HepG2 (cell line): ENCODE data around the gene RIPK1. TPM values are rescaled to one million over a fixed set of nuclear protein-coding genes. Genes with fewer than 3 reads are reported as not detected.
A peak's percentile ranks its signal among the peaks of the same experiment; 100 is the strongest.

ENCODE experiments used
- CREB1 ChIP-seq, 2 experiments: fragments of 450-650 bp in 1 of 2; IDR thresholded peaks; 2 replicates each; pipeline ENCODE4 v1.6.1; 2016 to 2017; ENCODE audit warnings: control low read depth in 1 of 2, mild to moderate bottlenecking in 1 of 2, missing compliant biosample characterization in 1 of 2, missing genetic modification characterization in 1 of 2
- DPF2 ChIP-seq: sonication (generic); formaldehyde crosslinking; IDR thresholded peaks from 2 replicates; pipeline ENCODE4 v1.4.0; 2020; ENCODE audit warnings: mild to moderate bottlenecking, low read depth, missing genetic modification reagents, borderline replicate concordance
- GATAD2A ChIP-seq: IDR thresholded peaks from 2 replicates; pipeline ENCODE4 v1.6.1; 2016
- KLF6 ChIP-seq: IDR thresholded peaks from 2 replicates; pipeline ENCODE4 v1.8.0; 2016; ENCODE audit warnings: missing biosample characterization, missing genetic modification reagents
- NFKBIZ ChIP-seq: IDR thresholded peaks from 2 replicates; pipeline ENCODE4 v1.6.1; 2018; ENCODE audit warnings: missing genetic modification reagents, missing compliant biosample characterization
- SATB2 ChIP-seq: sonication (generic); formaldehyde crosslinking; IDR thresholded peaks from 2 replicates; pipeline ENCODE4 v1.5.0; 2020; ENCODE audit warnings: missing genetic modification reagents
- SMAD3 ChIP-seq: sonication (generic); formaldehyde crosslinking; IDR thresholded peaks from 2 replicates; pipeline ENCODE4 v1.4.0; 2020; ENCODE audit warnings: missing genetic modification reagents
- SOX13 ChIP-seq, 3 experiments: fragments of 450-650 bp in 1 of 3; sonication (generic) in 1 of 3; formaldehyde crosslinking in 1 of 3; IDR thresholded peaks in 2 of 3; conservative IDR thresholded peaks in 1 of 3; 2 replicates each; pipeline versions ENCODE4 v1.5.0 to v1.6.1; 2016 to 2020; ENCODE audit warnings: antibody characterized with exemption in 1 of 3, mild to moderate bottlenecking in 1 of 3, missing compliant biosample characterization in 1 of 3, missing genetic modification reagents in 1 of 3, moderate library complexity in 1 of 3
- ZKSCAN5 ChIP-seq: sonication (generic); formaldehyde crosslinking; IDR thresholded peaks from 2 replicates; pipeline ENCODE4 v1.5.1; 2020; ENCODE audit warnings: mild to moderate bottlenecking, missing genetic modification reagents
- ZNF251 ChIP-seq: sonication (generic); formaldehyde crosslinking; IDR thresholded peaks from 2 replicates; pipeline ENCODE4 v1.9.0; 2021; ENCODE audit warnings: mild to moderate bottlenecking, missing genetic modification reagents
- ZNF317 ChIP-seq: sonication (generic); formaldehyde crosslinking; IDR thresholded peaks from 2 replicates; pipeline ENCODE4 v1.5.0; 2020; ENCODE audit warnings: mild to moderate bottlenecking, missing genetic modification reagents
- ZNF34 ChIP-seq: sonication (generic); formaldehyde crosslinking; IDR thresholded peaks from 2 replicates; pipeline ENCODE4 v1.4.0; 2020; ENCODE audit warnings: mild to moderate bottlenecking, missing genetic modification reagents, borderline replicate concordance
- ZNF343 ChIP-seq: sonication (generic); formaldehyde crosslinking; IDR thresholded peaks from 2 replicates; pipeline ENCODE4 v1.4.0; 2020; ENCODE audit warnings: mild to moderate bottlenecking, missing genetic modification reagents
- ZNF354B ChIP-seq: sonication (generic); formaldehyde crosslinking; IDR thresholded peaks from 2 replicates; pipeline ENCODE4 v1.8.0; 2022; ENCODE audit warnings: mild to moderate bottlenecking, missing genetic modification reagents
- ZNF550 ChIP-seq: sonication (generic); formaldehyde crosslinking; IDR thresholded peaks from 2 replicates; pipeline ENCODE4 v1.4.0; 2020; ENCODE audit warnings: mild to moderate bottlenecking, missing genetic modification reagents, borderline replicate concordance
- polyA plus RNA-seq, 8 experiments: library from polyadenylated mRNA; depleted of rRNA in 3 of 8; stranded (reverse) in 7 of 8; unstranded in 1 of 8; fragments of >200 nt; fragmentation: Illumina TruSeq in 4 of 8; extraction: Trizol in 4 of 8; gene quantifications; 2 replicates each; pipeline versions ENCODE4 v1.2.1 to v1.2.3, GENCODE V29; 2011 to 2016; ENCODE audit warnings: low read depth in 4 of 8, missing spikeins in 1 of 8, mixed read lengths in 1 of 8; ENCODE audit not compliant: insufficient read depth in 1 of 8
- total RNA-seq, 5 experiments: library from RNA; depleted of rRNA; stranded (reverse); fragments of >200 nt; fragmentation: Illumina TruSeq; extraction: Trizol; gene quantifications; 2 replicates each; pipeline ENCODE4 v1.2.3, GENCODE V29; 2016; ENCODE audit warnings: low read depth in 1 of 5
- TF ChIP-seq, protein P1 (sequence below): sonication (generic); formaldehyde crosslinking; conservative IDR thresholded peaks from 2 replicates; pipeline ENCODE4 v1.4.0; 2020; ENCODE audit warnings: missing genetic modification reagents
- TF ChIP-seq, protein P2 (sequence below), 2 experiments: IDR thresholded peaks; 2 replicates each; pipeline ENCODE4 v1.6.1; 2011 to 2012; ENCODE audit warnings: low read length in 2 of 2, borderline replicate concordance in 1 of 2, low read depth in 1 of 2, mild to moderate bottlenecking in 1 of 2, moderate library complexity in 1 of 2
- TF ChIP-seq, protein P3 (sequence below), 2 experiments: sonication (generic) in 1 of 2; formaldehyde crosslinking in 1 of 2; IDR thresholded peaks; 2 replicates each; pipeline versions ENCODE4 v1.4.0 to v1.6.1; 2018 to 2020; ENCODE audit warnings: missing genetic modification reagents in 2 of 2, borderline replicate concordance in 1 of 2, low read depth in 1 of 2, mild to moderate bottlenecking in 1 of 2, missing biosample characterization in 1 of 2
- TF ChIP-seq, protein P4 (sequence below): sonication (generic); formaldehyde crosslinking; IDR thresholded peaks from 2 replicates; pipeline ENCODE4 v1.8.1; 2023; ENCODE audit warnings: mild to moderate bottlenecking, missing genetic modification reagents, borderline replicate concordance

The RIPK1 gene
- total and polyA plus RNA-seq, 2 of the 13 experiments (the other 11 are each of a cell fraction or from before 2014, with no cell fraction given) = 9.0 to 10.3 TPM

DNA sequence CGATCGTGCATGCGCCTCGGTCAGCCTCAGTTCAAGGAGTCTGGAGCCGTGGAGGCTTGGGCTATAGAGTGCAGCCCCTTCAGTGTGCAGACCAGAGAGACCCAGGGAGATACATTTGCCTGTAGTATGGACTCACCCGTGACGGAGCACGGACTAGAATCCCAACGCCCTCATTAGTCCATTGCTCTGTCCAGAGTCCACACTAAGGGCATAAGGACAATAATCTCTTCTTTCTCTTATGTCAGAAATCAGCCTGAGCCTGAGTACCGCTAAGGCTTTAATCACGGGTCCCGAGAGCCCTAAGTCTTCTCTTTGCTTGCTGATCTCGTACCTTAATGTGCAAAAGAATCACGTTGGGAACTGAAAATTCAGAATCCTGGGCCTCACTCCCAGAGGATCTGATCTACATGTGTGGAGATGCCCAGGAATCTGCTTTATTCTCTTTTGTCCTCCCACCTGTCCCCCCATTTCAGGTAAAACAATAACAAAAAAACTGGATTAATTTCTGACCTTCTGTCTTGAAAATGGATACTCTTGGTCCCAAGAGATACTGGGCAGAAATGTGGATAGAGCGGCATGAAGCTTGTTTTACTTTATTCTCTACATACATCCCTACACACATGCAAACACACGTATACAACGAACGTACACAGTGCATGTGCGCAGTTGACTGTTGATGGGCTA, 50.9 kb downstream of the RIPK1 start (continued):
- TF ChIP-seq SOX13 (IDR thresholded peaks at IDR 0.05) = no peak
- 0 out of 4 replicates have a peak, but pooled peaks of 1 of the 2 experiments have one; percentile 9 for TF ChIP-seq SOX13 (CRISPR knock-in tag; conservative IDR thresholded peaks at IDR 0.05 in 1 of 2, IDR thresholded peaks at IDR 0.05 in 1 of 2)
- 0 out of 2 replicates have a peak, but pooled peaks have one; percentile 64 for TF ChIP-seq ZNF343 (CRISPR knock-in tag)
- TF ChIP-seq ZNF251 (CRISPR knock-in tag) = 0 out of 2 replicates have a peak, but pooled peaks have one; percentile 75
- TF ChIP-seq, protein P1, sequence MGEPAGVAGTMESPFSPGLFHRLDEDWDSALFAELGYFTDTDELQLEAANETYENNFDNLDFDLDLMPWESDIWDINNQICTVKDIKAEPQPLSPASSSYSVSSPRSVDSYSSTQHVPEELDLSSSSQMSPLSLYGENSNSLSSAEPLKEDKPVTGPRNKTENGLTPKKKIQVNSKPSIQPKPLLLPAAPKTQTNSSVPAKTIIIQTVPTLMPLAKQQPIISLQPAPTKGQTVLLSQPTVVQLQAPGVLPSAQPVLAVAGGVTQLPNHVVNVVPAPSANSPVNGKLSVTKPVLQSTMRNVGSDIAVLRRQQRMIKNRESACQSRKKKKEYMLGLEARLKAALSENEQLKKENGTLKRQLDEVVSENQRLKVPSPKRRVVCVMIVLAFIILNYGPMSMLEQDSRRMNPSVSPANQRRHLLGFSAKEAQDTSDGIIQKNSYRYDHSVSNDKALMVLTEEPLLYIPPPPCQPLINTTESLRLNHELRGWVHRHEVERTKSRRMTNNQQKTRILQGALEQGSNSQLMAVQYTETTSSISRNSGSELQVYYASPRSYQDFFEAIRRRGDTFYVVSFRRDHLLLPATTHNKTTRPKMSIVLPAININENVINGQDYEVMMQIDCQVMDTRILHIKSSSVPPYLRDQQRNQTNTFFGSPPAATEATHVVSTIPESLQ (CRISPR knock-in tag) = no peak
- TF ChIP-seq ZNF34 (CRISPR knock-in tag) = peak; percentile 24; the same call in 1 of the 2 replicates
- TF ChIP-seq ZNF354B (CRISPR knock-in tag) = 0 out of 2 replicates have a peak, but pooled peaks have one; percentile 47
- TF ChIP-seq ZKSCAN5 (CRISPR knock-in tag) = no peak
- 0 out of 2 replicates have a peak, but pooled peaks have one; percentile 17 for TF ChIP-seq DPF2
- 0 out of 2 replicates have a peak, but pooled peaks have one; percentile 60 for TF ChIP-seq NFKBIZ
- peak; percentile 42; the same call in 1 of the 2 replicates for TF ChIP-seq GATAD2A (CRISPR knock-in tag)
- TF ChIP-seq, protein P2, sequence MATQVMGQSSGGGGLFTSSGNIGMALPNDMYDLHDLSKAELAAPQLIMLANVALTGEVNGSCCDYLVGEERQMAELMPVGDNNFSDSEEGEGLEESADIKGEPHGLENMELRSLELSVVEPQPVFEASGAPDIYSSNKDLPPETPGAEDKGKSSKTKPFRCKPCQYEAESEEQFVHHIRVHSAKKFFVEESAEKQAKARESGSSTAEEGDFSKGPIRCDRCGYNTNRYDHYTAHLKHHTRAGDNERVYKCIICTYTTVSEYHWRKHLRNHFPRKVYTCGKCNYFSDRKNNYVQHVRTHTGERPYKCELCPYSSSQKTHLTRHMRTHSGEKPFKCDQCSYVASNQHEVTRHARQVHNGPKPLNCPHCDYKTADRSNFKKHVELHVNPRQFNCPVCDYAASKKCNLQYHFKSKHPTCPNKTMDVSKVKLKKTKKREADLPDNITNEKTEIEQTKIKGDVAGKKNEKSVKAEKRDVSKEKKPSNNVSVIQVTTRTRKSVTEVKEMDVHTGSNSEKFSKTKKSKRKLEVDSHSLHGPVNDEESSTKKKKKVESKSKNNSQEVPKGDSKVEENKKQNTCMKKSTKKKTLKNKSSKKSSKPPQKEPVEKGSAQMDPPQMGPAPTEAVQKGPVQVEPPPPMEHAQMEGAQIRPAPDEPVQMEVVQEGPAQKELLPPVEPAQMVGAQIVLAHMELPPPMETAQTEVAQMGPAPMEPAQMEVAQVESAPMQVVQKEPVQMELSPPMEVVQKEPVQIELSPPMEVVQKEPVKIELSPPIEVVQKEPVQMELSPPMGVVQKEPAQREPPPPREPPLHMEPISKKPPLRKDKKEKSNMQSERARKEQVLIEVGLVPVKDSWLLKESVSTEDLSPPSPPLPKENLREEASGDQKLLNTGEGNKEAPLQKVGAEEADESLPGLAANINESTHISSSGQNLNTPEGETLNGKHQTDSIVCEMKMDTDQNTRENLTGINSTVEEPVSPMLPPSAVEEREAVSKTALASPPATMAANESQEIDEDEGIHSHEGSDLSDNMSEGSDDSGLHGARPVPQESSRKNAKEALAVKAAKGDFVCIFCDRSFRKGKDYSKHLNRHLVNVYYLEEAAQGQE (IDR thresholded peaks at IDR 0.05; ENCODE audit: borderline replicate concordance in 1 of 2, low read depth in 1 of 2, low read length in 2 of 2) = peak in 1 of 2 experiments; percentile 26; a peak in 1 of 4 replicates
- no peak for TF ChIP-seq SMAD3
- TF ChIP-seq SATB2 (CRISPR knock-in tag) = no peak
- TF ChIP-seq, protein P3, sequence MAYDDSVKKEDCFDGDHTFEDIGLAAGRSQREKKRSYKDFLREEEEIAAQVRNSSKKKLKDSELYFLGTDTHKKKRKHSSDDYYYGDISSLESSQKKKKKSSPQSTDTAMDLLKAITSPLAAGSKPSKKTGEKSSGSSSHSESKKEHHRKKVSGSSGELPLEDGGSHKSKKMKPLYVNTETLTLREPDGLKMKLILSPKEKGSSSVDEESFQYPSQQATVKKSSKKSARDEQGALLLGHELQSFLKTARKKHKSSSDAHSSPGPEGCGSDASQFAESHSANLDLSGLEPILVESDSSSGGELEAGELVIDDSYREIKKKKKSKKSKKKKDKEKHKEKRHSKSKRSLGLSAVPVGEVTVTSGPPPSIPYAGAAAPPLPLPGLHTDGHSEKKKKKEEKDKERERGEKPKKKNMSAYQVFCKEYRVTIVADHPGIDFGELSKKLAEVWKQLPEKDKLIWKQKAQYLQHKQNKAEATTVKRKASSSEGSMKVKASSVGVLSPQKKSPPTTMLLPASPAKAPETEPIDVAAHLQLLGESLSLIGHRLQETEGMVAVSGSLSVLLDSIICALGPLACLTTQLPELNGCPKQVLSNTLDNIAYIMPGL (CRISPR knock-in tag; IDR thresholded peaks at IDR 0.05; ENCODE audit: borderline replicate concordance in 1 of 2, low read depth in 1 of 2) = peak in 1 of 2 experiments; percentile 25; a peak in 3 of 4 replicates
- TF ChIP-seq KLF6 = peak; percentile 28; the same call in 1 of the 2 replicates
- 0 out of 2 replicates have a peak, but pooled peaks have one; percentile 44 for TF ChIP-seq ZNF550
- TF ChIP-seq, protein P4, sequence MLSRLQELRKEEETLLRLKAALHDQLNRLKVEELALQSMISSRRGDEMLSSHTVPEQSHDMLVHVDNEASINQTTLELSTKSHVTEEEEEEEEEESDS (CRISPR knock-in tag) = 0 out of 2 replicates have a peak, but pooled peaks have one; percentile 24
- 0 out of 2 replicates have a peak, but pooled peaks have one; percentile 63 for TF ChIP-seq ZNF317 (CRISPR knock-in tag)
- peak; percentile 17; the same call in 1 of the 2 replicates for TF ChIP-seq CREB1 (IDR thresholded peaks at IDR 0.05)
- TF ChIP-seq CREB1 (CRISPR knock-in tag; IDR thresholded peaks at IDR 0.05) = no peak
